ENCODE data around the gene SNX15.
A peak's percentile ranks its signal among the peaks of the same experiment; 100 is the strongest.
"Not testable (repeated sequence)": the region's sequence is repeated elsewhere in the genome, so short reads cannot be mapped to it uniquely, and the experiment has no call there.

SNX15 gene

DNA sequence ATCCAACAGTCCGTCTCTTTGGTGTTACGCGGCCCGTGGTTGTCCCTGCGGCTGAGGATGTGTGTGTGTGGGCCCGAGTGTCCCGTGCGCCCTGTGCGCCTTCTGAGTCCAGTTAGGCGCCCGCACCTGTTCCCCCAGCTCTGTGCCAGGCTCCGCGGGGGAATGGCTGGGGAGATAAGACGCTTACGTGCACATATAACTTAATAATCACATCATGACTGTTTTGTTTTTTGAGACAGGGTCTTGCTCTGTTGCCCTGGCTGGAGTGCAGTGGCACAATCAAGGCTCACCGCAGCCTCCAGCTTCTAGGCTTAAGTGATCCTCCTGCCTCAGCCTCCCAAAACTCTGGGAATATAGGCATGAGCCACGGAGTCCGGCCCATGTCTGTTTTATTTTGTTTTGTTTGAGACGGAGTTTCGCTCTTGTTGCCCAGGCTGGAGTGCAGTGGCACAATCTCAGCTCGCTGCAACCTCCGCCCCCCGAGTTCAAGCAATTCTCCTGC is 12.5 kb upstream of the SNX15 start:
- no peak for DNase-seq

DNA sequence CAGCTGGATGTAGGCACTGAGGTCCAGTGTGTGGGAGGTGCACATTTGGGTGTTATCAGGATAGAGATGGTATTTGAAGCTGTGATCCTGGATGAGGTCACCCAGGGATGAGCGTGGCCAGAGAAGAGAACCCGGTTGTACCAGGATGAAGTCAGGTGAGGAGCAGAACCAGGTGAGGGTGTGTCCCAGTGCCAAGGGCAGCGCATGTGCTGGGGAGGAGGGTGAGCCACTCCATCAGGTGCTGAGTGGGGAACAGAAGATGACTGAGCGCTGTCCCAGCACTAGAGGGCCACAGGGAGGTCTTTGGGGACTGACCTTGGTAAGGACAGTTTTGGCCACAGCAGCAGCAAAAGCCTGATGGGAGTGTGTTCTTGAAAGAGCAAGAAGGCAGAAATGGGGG is 10.5 kb upstream of the SNX15 start:
- DNase-seq = no peak

DNA sequence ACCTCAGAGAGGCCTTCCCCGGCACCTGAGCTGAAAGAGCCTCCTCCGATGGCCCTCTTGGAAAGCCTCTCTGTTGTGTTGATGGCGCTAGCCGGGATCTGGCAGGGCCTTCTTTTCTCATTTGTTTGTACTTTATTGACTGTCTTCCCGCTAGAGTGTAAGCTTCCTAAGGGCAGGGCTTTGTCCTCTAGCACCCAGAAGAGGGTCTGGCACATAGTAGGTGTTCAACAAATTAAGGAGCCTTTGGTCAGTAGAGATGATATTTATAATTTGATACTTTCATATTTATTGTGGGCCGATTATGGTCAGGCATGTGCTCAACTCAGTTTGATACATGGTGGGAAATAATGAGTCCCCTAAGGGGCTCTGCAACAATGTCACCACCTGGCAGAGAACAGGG is 9.3 kb upstream of the SNX15 start:
- no peak for DNase-seq

DNA sequence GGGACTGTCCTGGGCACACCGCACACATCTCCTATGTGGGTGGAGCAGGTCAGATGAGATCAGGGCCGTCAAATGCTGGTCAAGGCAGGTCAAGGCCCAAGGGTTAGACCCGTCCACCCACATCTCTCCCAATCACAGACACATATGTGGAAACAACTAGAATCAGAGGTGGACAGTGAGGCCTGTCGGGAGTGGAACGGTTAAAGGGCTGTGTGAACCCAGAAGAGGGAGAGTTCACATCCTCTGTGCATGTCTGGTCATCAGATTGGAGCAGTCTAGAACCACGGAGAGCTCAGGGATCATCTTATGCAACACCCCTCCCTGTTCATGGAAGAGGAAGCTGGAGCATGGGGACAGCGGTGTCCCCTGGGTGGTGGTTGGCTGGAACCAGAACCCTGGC is 7.4 kb upstream of the SNX15 start:
- no peak for DNase-seq

DNA sequence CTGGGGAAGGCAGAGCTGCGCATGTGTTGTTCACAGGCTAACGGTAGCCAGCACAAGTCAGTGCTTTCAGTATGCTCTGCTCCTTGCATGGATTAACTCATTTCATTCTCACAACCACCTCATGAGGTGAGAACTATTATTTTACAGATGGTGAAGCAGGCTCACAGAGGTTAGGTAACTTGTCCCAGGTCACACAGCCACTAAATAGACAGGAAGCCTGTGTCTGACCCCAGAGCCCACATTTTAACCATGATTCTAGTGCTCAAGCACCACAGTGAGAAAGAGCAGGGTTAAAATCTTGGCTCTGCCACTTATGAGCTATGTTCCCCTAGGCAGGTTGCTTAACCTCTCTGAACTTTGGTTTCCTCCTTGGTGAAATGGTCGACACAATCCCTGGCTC is 6.2 kb upstream of the SNX15 start:
- DNase-seq = no peak

DNA sequence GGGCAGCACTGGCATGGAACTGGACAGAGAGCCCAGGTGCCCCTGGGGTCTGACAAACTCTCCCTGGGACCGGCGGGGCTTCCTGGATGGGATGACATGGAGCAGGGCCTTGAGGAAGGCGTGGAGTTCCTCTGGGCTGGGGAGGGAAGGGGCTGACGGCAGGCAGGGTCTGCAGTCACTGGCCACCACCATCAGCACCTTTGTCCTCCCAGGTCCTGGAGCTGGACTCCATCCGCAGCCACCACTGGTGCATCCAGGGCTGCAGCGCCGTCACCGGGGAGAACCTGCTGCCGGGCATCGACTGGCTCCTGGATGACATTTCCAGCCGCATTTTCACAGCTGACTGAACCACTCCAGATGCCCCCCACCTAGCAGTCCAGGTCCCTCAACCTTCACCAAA is 5.7 kb upstream of the SNX15 start:
- no peak for DNase-seq

DNA sequence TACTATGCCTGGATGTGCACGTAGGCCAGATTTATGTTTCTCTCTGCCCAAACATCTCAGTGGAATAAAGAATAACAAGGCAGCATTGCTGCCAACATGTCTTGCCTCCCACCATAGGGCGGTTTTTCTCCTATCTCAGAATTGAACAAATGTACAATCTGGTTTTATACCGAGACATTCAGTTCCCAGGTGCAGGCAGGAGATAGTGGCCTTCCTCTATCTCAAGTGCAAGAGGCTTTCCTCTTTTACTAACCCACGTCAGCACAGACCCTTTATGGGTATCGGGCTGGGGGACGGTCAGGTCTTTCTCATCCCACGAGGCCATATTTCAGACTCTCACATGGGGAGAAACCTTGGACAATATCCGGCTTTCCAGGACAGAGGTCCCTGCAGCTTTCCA is 3.7 kb upstream of the SNX15 start:
- DNase-seq = not testable (repeated sequence)

DNA sequence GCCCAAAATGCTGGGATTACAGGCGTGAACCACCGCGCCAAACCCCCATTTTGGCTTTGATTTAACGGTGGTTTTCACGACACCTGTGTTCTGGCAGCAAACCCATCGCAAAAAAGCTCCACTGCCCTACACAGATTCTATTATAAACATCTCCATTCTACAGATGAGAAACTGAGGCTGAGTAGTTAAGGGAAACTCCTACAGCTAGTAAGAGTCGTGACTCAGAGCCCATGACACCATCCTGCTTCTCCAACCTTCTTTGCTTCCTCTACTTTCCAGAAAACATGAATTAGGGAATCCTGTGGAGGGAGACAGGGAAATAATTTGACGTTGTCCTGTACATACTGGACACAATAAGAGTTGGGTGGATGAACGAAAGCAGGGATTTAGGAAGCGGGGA is 429 bp upstream of the SNX15 start:
- DNase-seq = no peak

DNA sequence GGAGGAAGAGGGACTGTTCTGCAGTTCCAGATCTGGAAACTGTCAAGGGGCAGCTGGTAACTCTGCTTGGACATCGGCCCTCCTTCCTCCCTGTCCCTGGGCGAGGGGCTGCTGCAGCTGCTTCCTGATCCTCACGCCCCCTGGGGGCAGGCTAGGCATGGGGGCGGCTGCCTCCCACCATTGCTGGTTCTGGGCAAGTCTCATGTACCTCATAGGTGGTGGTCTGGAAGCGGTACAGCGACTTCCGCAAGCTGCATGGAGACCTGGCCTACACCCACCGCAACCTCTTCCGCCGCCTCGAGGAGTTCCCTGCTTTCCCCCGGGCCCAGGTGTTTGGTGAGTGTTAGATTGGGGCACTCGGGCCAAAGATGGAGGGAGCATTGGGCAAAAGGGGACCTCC is 5.0 kb downstream of the SNX15 start:
- no peak for DNase-seq

DNA sequence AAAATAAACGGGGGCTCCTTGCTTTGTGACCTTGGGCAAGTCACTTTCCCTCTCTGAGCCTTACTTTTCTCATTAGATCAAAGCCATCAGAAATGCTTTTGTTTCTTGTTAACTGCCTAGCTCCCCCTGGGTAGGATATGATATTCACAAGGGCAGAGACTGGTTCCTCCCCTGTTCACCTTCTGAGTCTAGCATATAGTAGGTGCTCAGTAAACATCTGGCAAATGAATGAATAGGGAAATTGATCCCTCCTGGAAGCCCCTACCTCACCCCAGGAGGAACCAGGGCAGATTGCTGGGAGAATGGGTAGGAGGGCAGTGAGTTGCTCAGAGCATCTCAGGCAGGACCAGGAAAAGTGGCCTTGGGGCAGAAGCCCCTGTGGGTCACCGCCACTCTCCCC is 7.2 kb downstream of the SNX15 start:
- DNase-seq = no peak

DNA sequence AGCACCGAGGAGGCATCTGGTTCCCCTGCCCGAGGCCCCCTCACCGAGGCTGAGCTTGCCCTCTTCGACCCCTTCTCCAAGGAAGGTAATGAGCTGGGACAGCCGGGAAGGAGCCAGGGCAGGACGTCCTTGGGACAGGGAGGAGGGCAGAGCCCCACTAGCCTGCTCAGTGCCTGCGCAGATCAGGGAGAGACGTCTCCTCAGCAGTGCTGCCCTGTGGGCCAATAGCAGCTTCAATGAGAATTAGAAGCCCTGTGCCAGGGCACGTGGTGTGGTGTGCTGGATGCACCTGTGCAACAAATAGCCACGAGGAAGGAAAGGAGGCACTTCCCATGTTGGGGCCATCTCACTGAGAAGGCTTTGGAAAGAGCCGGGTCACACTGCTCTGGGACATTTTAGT is 8.3 kb downstream of the SNX15 start:
- DNase-seq = no peak

DNA sequence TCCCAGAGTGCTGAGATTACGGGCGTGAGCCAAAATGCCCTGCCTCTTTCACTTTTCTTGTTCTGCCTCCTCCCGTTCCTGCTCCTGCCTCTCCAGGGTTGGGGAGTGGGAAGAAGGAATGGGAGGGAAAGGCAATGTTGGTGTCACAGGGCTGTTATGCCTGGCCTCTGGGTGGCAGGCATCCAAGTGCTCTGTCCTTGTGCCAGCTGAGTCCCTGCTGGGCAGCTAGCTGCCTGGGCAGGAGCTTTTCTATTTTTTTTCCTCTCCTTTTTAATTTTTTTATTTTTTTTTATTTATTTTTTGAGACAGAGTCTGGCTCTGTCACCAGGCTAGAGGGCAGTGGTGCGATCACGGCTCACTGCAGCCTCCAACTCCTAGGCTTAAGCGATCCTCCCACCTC is 9.7 kb downstream of the SNX15 start:
- peak in 48 of 56 donors; percentile 4 to 81 (median 48) for DNase-seq

DNA sequence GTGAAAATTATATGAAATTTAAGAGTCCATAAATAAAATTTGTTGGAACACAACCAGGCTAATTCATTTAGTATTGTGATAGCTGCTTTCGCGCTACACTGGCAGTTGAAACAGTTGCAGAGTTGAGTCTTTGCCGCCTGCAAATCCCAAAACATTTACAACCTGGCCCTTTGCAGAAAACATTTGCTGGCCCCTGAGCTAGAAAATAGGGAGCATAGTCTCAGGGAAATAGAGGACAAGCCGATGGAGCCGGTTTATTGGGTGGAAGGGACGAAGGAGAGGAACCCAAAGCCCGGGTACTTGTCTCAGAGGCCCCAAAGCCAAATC is 13.2 kb downstream of the SNX15 start:
- no peak for DNase-seq

DNA sequence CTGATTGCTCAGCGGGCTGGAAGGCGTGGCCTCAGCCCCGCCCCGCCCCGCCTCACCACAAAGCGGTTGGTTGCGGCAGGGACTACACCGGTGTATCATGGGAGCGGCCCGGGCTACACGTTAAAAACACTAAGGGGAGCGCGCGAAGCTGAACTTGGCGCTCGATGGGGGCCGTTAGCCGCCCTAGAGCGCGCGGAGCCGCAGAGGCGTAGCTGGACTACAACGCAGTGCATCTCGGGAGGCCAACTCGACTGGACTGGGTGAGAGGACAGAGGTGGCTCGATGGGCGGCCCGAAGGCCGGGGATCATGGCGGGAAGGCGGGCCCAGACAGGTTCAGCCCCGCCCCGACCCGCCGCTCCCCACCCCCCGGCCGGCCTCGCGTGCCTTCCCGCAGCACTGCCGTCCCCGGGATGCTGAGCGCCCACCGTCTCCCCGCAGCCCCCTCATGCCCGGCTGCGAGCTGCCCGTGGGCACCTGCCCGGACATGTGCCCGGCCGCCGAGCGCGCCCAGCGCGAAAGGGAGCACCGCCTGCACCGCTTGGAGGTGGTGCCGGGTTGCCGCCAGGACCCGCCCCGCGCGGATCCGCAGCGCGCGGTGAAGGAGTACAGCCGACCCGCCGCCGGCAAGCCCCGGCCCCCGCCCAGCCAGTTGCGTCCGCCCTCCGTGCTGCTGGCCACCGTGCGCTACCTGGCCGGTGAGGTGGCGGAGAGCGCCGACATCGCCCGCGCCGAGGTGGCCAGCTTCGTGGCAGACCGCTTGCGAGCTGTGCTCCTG is 13.8 kb downstream of the SNX15 start, which contains the start of gene SAC3D1:
SAC3D1 (plus strand) TSS at position 364 of the 776 bp plus-strand sequence; CDS start at position 447, 83 bp downstream.
- peak; percentile 30 to 97 (median 83) for DNase-seq

DNA sequence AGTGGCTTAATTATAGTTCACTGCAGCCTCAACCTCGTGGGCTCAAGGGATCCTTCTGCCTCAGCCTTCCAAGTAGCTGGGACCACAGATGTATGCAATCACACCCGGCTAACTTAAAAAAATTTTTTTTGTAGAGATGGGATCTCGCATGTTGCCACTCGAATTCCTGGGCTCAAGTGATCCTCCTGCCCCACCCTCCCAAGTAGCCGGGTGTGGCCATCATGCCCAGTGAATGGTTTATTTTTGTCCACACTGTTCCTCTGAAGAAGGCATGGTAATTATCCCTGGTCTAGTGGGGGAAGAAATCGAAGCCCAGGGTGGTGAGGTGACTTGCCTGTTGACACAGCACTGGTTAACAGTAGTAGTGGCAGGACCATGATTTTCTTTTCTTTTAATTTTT is 15.7 kb downstream of the SNX15 start:
- DNase-seq = no peak

DNA sequence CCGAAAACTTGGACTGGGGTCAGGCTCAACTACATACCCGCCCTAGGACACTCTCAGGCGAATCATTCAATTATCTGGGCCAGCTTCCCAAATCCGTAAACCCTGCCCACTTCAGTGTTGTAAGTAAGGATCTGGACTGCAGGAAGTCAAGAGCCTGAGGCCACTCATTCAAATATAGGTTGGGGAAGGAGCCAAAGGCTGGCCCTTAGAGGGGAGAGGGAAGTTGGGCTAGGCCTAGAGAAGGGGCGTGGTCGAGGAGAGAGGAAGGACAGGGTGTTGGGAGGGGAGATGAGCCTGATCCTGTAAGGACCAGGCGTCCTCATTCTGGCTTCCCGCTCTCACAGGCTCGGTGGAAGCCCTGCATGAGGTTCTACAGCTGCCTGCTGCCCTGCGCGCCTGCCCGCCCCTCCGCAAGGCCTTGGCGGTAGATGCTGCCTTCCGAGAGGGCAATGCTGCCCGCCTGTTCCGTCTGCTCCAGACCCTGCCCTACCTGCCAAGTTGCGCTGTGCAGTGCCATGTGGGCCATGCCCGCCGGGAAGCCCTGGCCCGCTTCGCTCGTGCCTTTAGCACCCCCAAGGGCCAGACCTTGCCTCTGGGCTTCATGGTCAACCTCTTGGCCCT is 16.8 kb downstream of the SNX15 start:
- peak in 12 of 56 donors; percentile 5 to 43 (median 8) for DNase-seq

DNA sequence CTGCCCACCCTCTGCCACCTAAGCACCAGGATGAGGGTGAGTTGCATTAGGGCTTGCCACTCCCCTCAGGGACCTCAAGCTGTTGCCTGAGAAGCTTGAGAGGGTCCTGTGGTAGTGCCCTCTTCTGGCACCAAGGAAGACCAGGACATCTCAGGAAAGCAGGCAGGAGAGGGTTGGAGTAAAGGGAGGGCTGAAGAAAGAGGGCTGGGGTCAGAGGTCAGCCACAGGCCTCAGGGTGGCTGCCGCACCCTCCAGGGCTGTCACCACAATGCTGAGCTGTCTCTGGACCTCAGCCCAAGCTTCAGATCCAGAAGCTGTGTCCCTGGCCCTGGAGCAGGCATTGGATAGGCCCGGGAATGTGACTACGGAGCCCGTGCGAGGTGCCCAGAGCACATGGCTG is 17.8 kb downstream of the SNX15 start:
- no peak for DNase-seq

DNA sequence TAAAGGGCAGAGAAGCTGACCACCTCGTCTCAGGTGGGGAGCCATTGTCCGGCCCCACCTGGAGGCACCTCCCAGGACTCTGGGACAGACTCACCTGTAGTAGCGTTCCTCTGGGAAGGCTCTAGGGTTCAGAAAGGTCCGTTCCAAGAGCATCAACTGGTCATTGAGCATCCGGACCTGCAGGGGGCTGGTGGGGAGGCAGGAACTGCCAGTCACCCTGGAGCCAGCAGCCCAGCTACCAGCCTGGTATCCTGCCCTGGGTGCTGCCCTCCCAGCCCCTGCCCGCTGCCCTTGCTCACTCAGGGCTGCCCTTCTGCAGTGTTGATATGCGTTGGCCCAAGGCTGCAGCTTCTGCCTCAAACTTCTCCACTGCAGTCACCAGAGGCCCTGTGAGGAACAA is 18.5 kb downstream of the SNX15 start:
- DNase-seq = no peak

DNA sequence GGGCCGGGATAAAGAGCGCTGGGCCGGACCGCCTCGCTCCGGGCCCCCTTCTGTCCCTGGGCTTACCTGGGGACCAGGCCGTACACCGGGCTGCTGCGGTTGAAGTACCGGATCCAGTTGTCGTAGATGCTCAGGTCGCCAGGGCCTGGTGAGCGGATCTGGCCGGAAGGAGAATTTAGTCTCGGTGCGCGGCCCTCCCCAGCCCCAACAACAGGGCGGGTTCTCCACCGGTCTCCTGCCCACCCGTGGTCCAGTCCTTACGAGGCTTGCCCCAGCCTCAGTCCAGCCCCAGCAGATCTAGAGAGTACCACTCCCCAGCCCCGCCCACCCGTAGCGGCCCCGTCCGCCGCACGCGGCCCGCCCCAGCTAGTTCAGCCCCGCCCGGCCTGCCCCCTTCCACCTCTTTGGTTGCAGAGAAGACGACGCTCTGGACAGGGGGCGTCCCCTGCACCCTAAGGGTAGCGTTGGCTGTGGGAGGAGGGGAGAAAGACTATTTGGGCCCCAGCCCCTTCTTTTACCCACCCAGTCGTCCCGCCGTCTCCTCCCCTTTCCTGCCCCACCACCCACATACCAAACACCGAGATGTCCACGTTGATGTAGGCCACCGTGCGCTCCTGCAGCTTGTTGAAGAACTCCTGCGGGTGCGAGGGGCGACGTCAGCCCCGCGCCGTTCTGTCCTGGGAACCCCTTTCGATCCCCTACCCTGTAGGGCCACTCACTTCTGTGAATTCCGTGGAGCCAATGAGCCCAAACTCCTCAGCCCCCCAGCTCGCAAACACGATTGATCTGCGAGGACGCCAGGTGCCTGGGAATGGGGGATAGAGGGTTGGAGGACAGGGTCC is 20.6 kb downstream of the SNX15 start:
- DNase-seq = no peak

DNA sequence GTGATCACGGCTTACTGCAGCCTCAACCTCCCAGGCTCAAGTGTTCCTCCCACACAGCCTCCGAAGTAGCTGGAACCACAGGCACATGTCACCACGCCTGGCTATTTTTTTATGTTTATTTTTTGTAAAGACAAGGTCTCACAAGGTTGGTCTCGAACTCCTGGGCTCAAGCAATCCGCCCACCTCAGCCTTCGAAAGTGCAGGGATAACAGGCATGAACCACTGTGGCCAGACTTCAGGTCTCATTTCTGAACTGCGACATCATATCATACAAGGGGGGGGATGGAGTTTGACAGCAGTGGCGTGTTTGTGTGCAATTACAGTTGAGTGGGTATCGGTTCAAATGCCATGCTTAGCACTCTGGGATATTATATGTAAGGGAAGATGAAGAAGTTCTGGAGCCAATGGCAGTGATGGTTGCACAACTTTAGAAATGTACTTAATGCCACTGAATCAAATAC is 24.2 kb downstream of the SNX15 start:
- no peak for DNase-seq

DNA sequence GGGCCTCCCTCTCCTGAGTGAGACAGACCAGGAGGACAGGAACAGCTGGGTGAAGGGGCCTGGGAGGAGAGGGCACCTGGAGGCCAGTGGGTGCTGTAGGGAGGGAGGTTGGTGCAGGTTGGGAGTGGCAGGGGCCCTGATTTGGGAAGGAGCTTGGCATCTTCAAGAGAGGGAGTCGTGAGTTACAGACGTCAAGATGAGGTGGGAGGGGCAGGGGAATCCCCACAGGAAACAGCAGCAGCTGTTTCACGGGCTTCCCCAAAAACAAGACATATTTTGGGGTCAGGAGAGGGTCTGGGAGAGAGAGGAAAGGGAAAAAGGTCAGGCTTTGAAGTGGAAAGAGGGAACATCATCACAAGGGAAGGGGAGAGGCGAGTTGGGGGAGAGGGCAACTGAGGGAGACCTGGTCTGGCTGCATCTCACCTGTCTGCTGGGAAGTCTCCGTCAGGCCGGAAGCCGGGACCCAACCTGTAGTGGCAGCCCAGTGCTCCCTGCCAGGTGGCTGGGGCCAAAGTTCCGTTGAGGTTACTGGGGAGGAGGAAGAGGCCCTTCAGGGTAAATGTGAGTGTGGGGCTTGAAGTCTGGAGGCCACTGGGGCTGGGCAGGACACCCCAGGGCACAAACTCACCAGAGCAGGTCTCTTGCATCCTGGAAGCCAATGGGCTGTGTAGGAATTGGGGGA is 26.7 kb downstream of the SNX15 start:
- DNase-seq = no peak

DNA sequence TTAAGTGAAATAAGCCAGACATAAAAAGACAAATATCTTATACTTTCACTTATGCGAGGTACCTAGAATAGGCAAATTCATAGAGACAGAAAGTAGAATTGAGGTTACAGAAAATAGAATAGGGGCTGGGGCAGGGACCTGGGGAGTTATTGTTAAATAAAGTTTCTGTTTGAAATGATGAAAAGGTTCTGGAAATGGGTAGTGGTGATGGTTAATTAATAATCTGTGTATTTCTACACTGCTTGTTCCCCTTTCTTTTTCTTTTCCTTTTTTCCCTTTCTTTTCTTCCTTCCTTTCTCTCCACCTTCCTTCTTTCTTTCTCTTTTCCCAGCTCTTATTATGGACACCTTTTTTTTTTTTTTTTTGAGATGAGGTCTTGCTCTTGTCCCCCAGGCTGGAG is 28.3 kb downstream of the SNX15 start:
- DNase-seq = no peak

All from amygdala (tissue), 56 donors.